Liver (tissue), 9 donors: ENCODE measurements around the gene NHERF2. TPM values are rescaled to one million over a fixed set of nuclear protein-coding genes. Genes with fewer than 3 reads are reported as not detected.

Experiments
- DNase-seq: peaks from one replicate; pipeline ENCODE4 v3.0.0-alpha.2; 2017; ENCODE audit warnings: low spot score
- H3K27ac ChIP-seq, 2 donors: one replicate each; pipeline ENCODE4 v1.7.0; 2013; ENCODE audit warnings: inconsistent platforms in 2 of 2, low read length in 2 of 2, control low read depth in 1 of 2, low read depth in 1 of 2, mild to moderate bottlenecking in 1 of 2
- H3K27me3 ChIP-seq, 4 donors: one replicate each; pipeline versions ENCODE4 v1.6.1 to v1.7.0; 2013; ENCODE audit warnings: low read length in 3 of 4, inconsistent platforms in 1 of 4, mild to moderate bottlenecking in 1 of 4, moderate library complexity in 1 of 4; ENCODE audit not compliant: control insufficient read depth in 4 of 4, insufficient read depth in 4 of 4
- H3K36me3 ChIP-seq, 4 donors: one replicate each; pipeline versions ENCODE4 v1.6.1 to v1.7.0; 2013; ENCODE audit warnings: low read length in 3 of 4, mild to moderate bottlenecking in 3 of 4, low read depth in 1 of 4, moderate library complexity in 1 of 4; ENCODE audit not compliant: control insufficient read depth in 4 of 4, insufficient read depth in 3 of 4
- H3K4me1 ChIP-seq, 4 donors: one replicate each; pipeline versions ENCODE4 v1.6.1 to v1.7.0; 2013; ENCODE audit warnings: low read length in 3 of 4, mild to moderate bottlenecking in 3 of 4, moderate library complexity in 1 of 4; ENCODE audit not compliant: control insufficient read depth in 4 of 4, insufficient read depth in 4 of 4
- H3K4me3 ChIP-seq, 3 donors: one replicate each; pipeline versions ENCODE4 v1.6.1 to v1.7.0; 2013; ENCODE audit warnings: low read length in 3 of 3, control low read depth in 1 of 3, low read depth in 1 of 3, mild to moderate bottlenecking in 1 of 3
- H3K9ac ChIP-seq, 2 donors: one replicate each; pipeline ENCODE4 v1.7.0; 2013; ENCODE audit warnings: low read length in 2 of 2, mild to moderate bottlenecking in 2 of 2, moderate library complexity in 2 of 2, control low read depth in 1 of 2, low read depth in 1 of 2
- H3K9me3 ChIP-seq, 4 donors: one replicate each; pipeline versions ENCODE4 v1.6.1 to v1.7.0; 2013; ENCODE audit warnings: low read length in 3 of 4; ENCODE audit not compliant: control insufficient read depth in 4 of 4
- ATF3 ChIP-seq: IDR thresholded peaks from 2 replicates; pipeline ENCODE4 v1.6.1; 2016; ENCODE audit warnings: antibody characterized with exemption
- CTCF ChIP-seq: fragments of 150-350 bp; IDR thresholded peaks from 2 replicates; pipeline ENCODE4 v1.5.1; 2017; ENCODE audit warnings: improper control_type of control experiment, low read depth, low read length; ENCODE audit not compliant: missing input control
- EGR1 ChIP-seq, 2 donors: IDR thresholded peaks; 2 replicates each; pipeline ENCODE4 v1.6.1; 2016 to 2018; ENCODE audit warnings: antibody characterized with exemption in 2 of 2, low read depth in 2 of 2
- FOXA1 ChIP-seq: IDR thresholded peaks from 2 replicates; pipeline ENCODE4 v1.6.1; 2016; ENCODE audit warnings: antibody characterized with exemption
- FOXA2 ChIP-seq: IDR thresholded peaks from 2 replicates; pipeline ENCODE4 v1.6.1; 2016; ENCODE audit warnings: antibody characterized with exemption
- GABPA ChIP-seq, 2 donors: IDR thresholded peaks in 1 of 2; conservative IDR thresholded peaks in 1 of 2; 2 replicates each; pipeline ENCODE4 v1.6.1; 2016; ENCODE audit warnings: antibody characterized with exemption in 2 of 2, mild to moderate bottlenecking in 1 of 2, moderate library complexity in 1 of 2
- HNF4A ChIP-seq, 2 donors: conservative IDR thresholded peaks; 2 replicates each; pipeline ENCODE4 v1.6.1; 2016; ENCODE audit warnings: antibody characterized with exemption in 2 of 2, mild to moderate bottlenecking in 2 of 2
- HNF4G ChIP-seq: IDR thresholded peaks from 2 replicates; pipeline ENCODE4 v1.6.1; 2016; ENCODE audit warnings: antibody characterized with exemption
- JUND ChIP-seq, 2 donors: IDR thresholded peaks; 2 replicates each; pipeline ENCODE4 v1.6.1; 2016; ENCODE audit warnings: antibody characterized with exemption in 2 of 2
- MAX ChIP-seq: IDR thresholded peaks from 2 replicates; pipeline ENCODE4 v1.6.1; 2016; ENCODE audit warnings: antibody characterized with exemption
- NR2F2 ChIP-seq: IDR thresholded peaks from 2 replicates; pipeline ENCODE4 v1.6.1; 2016; ENCODE audit warnings: antibody characterized with exemption
- RAD21 ChIP-seq, 2 donors: IDR thresholded peaks; 2 replicates each; pipeline ENCODE4 v1.6.1; 2016; ENCODE audit warnings: antibody characterized with exemption in 2 of 2, mild to moderate bottlenecking in 2 of 2
- REST ChIP-seq: IDR thresholded peaks from 2 replicates; pipeline ENCODE4 v1.6.1; 2016; ENCODE audit warnings: antibody characterized with exemption, mild to moderate bottlenecking
- RXRA ChIP-seq, 2 donors: IDR thresholded peaks; 2 replicates each; pipeline ENCODE4 v1.6.1; 2017 to 2018; ENCODE audit warnings: antibody characterized with exemption in 2 of 2, mild to moderate bottlenecking in 1 of 2
- SP1 ChIP-seq: IDR thresholded peaks from 2 replicates; pipeline ENCODE4 v1.6.1; 2018; ENCODE audit warnings: antibody characterized with exemption, mild to moderate bottlenecking
- TAF1 ChIP-seq: conservative IDR thresholded peaks from 2 replicates; pipeline ENCODE4 v1.6.1; 2016; ENCODE audit warnings: antibody characterized with exemption, mild to moderate bottlenecking
- YY1 ChIP-seq: IDR thresholded peaks from 2 replicates; pipeline ENCODE4 v1.6.1; 2016; ENCODE audit warnings: antibody characterized with exemption, mild to moderate bottlenecking
- ZBTB33 ChIP-seq: IDR thresholded peaks from 2 replicates; pipeline ENCODE4 v1.6.1; 2016; ENCODE audit warnings: antibody characterized with exemption
- WGBS: extraction: QIAGEN DNeasy Blood & Tissue Kit; methylation state at CpG from one replicate; pipeline ENCODE4 v1.1.7; 2013; 5-methylcytosine and 5-hydroxymethylcytosine counted together
- polyA plus RNA-seq, 2 donors: library from polyadenylated mRNA; stranded (reverse) in 1 of 2; unstranded in 1 of 2; fragments of 200-250 nt in 1 of 2; fragments of >200 nt in 1 of 2; fragmentation: Nextera tagmentation in 1 of 2; extraction: Ambion mirVana in 1 of 2; gene quantifications; one replicate each; pipeline versions ENCODE4 v1.2.1 to v1.2.3, GENCODE V29; 2013 to 2015
- total RNA-seq, 2 donors: library from RNA; depleted of rRNA; stranded (reverse); fragments of >200 nt; gene quantifications; one replicate each; pipeline ENCODE4 v1.2.3, GENCODE V29; 2014
- donor health status: healthy.
- donor health status: healthy.
- donor health status: healthy.
- donor health status: healthy.
- donor health status: healthy.

Gene NHERF2
- total and polyA plus RNA-seq, 4 donors: 36.6 to 205 (median 74.1) TPM

GRCh38 chr16:2015117-2015946 lies 11.4 kb upstream of the NHERF2 start:
- TF ChIP-seq EGR1 (IDR thresholded peaks at IDR 0.05; ENCODE audit: low read depth in 2 of 2): no peak
- TF ChIP-seq FOXA1: no peak
- no peak for TF ChIP-seq GABPA (IDR thresholded peaks at IDR 0.05 in 1 of 2, conservative IDR thresholded peaks at IDR 0.05 in 1 of 2)
- TF ChIP-seq FOXA2: no peak
- no peak for TF ChIP-seq RAD21 (IDR thresholded peaks at IDR 0.05)
- TF ChIP-seq NR2F2: no peak
- no peak for TF ChIP-seq JUND (IDR thresholded peaks at IDR 0.05)
- no peak for TF ChIP-seq YY1
- no peak for TF ChIP-seq RXRA (IDR thresholded peaks at IDR 0.05)
- no peak for TF ChIP-seq HNF4A (conservative IDR thresholded peaks at IDR 0.05)
- no peak for TF ChIP-seq MAX
- no peak for TF ChIP-seq SP1
- TF ChIP-seq ZBTB33: no peak
- no peak for TF ChIP-seq CTCF
- no peak for TF ChIP-seq ATF3

GRCh38 chr16:2015947-2016208 lies 10.8 kb upstream of the NHERF2 start:
- no peaks in the 10 kb centered on the region for H3K9me3 ChIP-seq
- H3K27me3 ChIP-seq: no peaks in the 10 kb centered on the region
- WGBS: 86% methylated on average over 7 of the region's 7 CpGs
- no peaks in the 10 kb centered on the region for H3K36me3 ChIP-seq
- H3K4me1 ChIP-seq: peaks cover 8 to 16% (median 12%) of the 10 kb centered on the region in 4 donors
- no peak overlapping the region for H3K4me3 ChIP-seq
- DNase-seq: no peak
- TF ChIP-seq EGR1 (IDR thresholded peaks at IDR 0.05; ENCODE audit: low read depth in 2 of 2) (no peak), TAF1 (no peak), RXRA (IDR thresholded peaks at IDR 0.05) (no peak), GABPA (IDR thresholded peaks at IDR 0.05 in 1 of 2, conservative IDR thresholded peaks at IDR 0.05 in 1 of 2) (no peak), JUND (IDR thresholded peaks at IDR 0.05) (no peak), REST (no peak), HNF4G (no peak), RAD21 (IDR thresholded peaks at IDR 0.05) (no peak), HNF4A (conservative IDR thresholded peaks at IDR 0.05) (no peak), ZBTB33 (no peak), ATF3 (no peak), SP1 (no peak), CTCF (no peak), NR2F2 (no peak), YY1 (no peak)
- H3K27ac ChIP-seq: no peak overlapping the region
- H3K9ac ChIP-seq: no peak overlapping the region

More at GRCh38 chr16:2015117-2015946, 11.4 kb upstream of the NHERF2 start:
- H3K27me3 ChIP-seq: no peaks in the 10 kb centered on the region
- no peak overlapping the region for H3K4me3 ChIP-seq
- DNase-seq: no peak
- H3K4me1 ChIP-seq: peaks cover 7 to 14% (median 10%) of the 10 kb centered on the region in 4 donors
- H3K9me3 ChIP-seq: no peaks in the 10 kb centered on the region
- WGBS: 85% methylated on average over 24 of the region's 24 CpGs
- no peaks in the 10 kb centered on the region for H3K36me3 ChIP-seq
- H3K9ac ChIP-seq: no peak overlapping the region
- H3K27ac ChIP-seq: no peak overlapping the region
